Measurements from ENCODE around the gene ALG9.

ALG9 gene

DNA sequence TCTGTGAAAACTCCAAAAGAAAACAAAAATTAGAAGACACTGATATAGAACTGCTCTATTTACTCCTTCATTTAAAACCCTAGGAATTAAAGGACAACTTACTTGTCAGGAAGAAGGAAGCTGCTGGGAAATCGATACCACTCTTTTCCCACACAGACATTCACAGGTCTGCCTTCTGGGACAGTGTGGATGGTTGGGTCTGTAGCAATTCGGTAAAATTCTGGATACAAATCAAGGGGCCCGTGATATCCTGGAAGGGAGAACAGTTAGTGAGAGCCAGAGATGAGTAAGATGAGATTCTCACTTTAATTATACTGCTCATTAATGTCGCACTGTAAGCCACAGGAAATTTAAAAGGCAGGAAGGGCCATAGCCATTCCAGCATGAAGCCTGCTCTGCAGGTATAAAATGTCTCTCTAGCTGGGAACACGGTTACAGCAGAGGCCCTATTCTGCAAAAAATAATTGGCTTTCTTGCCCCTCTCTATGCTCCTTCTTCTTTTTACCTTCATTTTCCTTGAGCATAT, 34.0 kb downstream of the ALG9 start:
- no peak overlapping the region for H3K4me3 ChIP-seq (ENCODE audit: low read depth, low read length)
- TF ChIP-seq, protein P1, sequence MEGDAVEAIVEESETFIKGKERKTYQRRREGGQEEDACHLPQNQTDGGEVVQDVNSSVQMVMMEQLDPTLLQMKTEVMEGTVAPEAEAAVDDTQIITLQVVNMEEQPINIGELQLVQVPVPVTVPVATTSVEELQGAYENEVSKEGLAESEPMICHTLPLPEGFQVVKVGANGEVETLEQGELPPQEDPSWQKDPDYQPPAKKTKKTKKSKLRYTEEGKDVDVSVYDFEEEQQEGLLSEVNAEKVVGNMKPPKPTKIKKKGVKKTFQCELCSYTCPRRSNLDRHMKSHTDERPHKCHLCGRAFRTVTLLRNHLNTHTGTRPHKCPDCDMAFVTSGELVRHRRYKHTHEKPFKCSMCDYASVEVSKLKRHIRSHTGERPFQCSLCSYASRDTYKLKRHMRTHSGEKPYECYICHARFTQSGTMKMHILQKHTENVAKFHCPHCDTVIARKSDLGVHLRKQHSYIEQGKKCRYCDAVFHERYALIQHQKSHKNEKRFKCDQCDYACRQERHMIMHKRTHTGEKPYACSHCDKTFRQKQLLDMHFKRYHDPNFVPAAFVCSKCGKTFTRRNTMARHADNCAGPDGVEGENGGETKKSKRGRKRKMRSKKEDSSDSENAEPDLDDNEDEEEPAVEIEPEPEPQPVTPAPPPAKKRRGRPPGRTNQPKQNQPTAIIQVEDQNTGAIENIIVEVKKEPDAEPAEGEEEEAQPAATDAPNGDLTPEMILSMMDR (IDR thresholded peaks at IDR 0.05; ENCODE audit: low read depth, low read length, missing control alignments): no peak
- DNase-seq (ENCODE audit: low read depth): no peak

- DNase-seq (ENCODE audit: low read depth): no peak
- no peak overlapping the region for H3K4me3 ChIP-seq (ENCODE audit: low read depth, low read length)
- TF ChIP-seq, protein P1 (IDR thresholded peaks at IDR 0.05; ENCODE audit: low read depth, low read length, missing control alignments): no peak
These were observed 34.7 kb downstream of the ALG9 start for GRCh38 chr11:111836721-111837120.

DNA sequence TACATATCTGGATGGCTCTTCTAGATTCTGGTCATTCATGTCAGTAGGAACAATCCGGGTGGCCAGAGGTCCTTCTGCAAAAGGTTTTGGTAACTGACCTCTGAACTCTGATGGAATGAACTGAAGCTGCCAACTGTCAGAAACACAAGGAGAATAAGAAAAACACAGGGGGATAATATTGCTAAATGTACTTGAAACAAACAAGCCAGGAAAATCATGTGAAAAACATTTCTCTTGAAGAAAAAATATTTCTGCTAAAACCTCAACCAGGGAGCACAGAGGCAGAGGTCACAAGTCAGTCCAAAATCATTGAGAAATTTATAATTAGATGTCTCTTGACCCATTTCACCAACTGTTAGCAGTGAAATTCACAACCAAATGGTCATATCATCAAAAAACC, 35.2 kb downstream of the ALG9 start:
- H3K4me3 ChIP-seq (ENCODE audit: low read depth, low read length): no peak overlapping the region
- TF ChIP-seq, protein P1 (IDR thresholded peaks at IDR 0.05; ENCODE audit: low read depth, low read length, missing control alignments): no peak
- DNase-seq (ENCODE audit: low read depth): no peak

DNA sequence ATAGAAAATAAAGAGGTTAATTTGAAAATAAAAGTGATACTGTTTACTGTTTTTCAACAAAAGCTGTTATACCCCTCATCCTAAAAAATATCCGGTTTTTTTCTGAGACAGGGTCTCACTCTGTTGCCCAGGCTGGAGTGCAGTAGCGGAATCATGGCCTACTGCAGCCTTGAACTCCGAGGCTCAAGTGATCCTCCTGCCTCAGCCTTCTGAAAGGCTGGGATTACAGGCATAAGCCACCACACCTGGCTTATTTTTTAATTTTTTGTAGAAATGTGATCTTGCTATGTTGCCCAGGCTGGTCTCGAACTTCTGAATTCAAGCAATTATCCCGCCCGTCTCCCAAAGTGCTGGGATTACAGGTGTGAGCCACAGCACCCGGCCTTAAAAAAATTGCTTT, 35.7 kb downstream of the ALG9 start:
- no peak for DNase-seq (ENCODE audit: low read depth)
- TF ChIP-seq, protein P1 (IDR thresholded peaks at IDR 0.05; ENCODE audit: low read depth, low read length, missing control alignments): no peak
- H3K4me3 ChIP-seq (ENCODE audit: low read depth, low read length): no peak overlapping the region

DNA sequence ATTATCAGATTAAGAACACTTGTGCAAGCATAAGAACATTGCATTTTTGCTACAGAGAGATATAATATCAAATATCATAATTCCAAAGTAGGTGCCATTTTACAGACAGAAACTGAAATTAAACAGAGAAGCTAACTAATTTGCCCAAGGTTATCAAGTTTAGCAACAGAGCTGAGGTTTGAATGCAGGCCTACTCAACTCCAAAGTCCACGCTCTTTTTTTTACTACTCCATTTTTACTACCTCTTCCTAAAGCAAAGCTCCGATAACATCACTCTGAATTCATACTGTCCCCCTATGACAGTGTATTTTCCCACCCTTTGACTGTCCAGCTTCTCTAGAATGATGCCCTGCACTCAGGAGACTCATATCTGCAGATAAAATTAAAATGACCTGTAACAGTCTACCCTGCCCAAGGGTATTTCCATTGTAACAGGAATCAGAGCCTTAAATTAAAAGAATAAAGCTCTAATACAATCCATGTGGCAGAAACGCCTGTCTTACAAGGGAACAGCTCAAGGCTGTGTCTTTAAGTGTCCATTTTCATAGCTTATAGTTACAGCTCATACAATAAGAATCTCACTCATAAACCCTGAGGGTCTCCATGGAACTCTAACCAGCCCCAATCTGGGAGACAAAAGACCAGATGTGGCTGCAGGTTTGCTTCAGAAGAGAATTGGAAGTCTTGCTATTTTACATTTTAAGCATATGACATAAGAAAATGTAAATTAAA, 36.8 kb downstream of the ALG9 start:
- TF ChIP-seq, protein P1 (IDR thresholded peaks at IDR 0.05; ENCODE audit: low read depth, low read length, missing control alignments): no peak
- no peak overlapping the region for H3K4me3 ChIP-seq (ENCODE audit: low read depth, low read length)
- no peak for DNase-seq (ENCODE audit: low read depth)

GRCh38 chr11:111833524-111833923, 37.9 kb downstream of the ALG9 start:
- DNase-seq (ENCODE audit: low read depth): no peak
- no peak overlapping the region for H3K4me3 ChIP-seq (ENCODE audit: low read depth, low read length)
- TF ChIP-seq, protein P1 (IDR thresholded peaks at IDR 0.05; ENCODE audit: low read depth, low read length, missing control alignments): no peak
